Measurements from ENCODE around the gene KCNMA1. TPM values are rescaled to one million over a fixed set of nuclear protein-coding genes. Genes with fewer than 3 reads are reported as not detected.

KCNMA1 gene
- total and polyA plus RNA-seq, 9 of the 15 experiments (the other 6 are each of a cell fraction or from before 2014, with no cell fraction given), result 0.01 to 0.95 (median 0.15) TPM; not detected in 4

- DNase-seq (ENCODE audit: extremely low read depth in 1 of 4, low spot score in 3 of 4), result no peak
- Histone ChIP-seq H3K36me3 (ENCODE audit: control insufficient read depth, insufficient read depth, low read length) (no peaks in the 10 kb centered on the region), H3K4me1 (replicated peaks in 1 of 2; ENCODE audit: control insufficient read depth in 2 of 2, insufficient read depth in 2 of 2, low read length in 2 of 2) (no peaks in the 10 kb centered on the region; a peak in 1 of 5 replicates), H3K79me2 (ENCODE audit: control insufficient read depth, insufficient read depth, low read length) (no peaks in the 10 kb centered on the region), H4K20me1 (replicated peaks; ENCODE audit: control insufficient read depth, insufficient read depth, low read length) (no peaks in the 10 kb centered on the region), H3K4me3 (no peak overlapping the region), H3K4me2 (ENCODE audit: insufficient read depth, low read length) (no peak overlapping the region), H3K9ac (ENCODE audit: insufficient read depth in 1 of 2, low read depth in 2 of 2, low read length in 2 of 2) (no peak overlapping the region), H3K27ac (ENCODE audit: extremely low read depth, low read depth, low read length) (no peak overlapping the region), H3K9me3 (replicated peaks; ENCODE audit: control insufficient read depth, insufficient read depth, low read depth, low read length) (no peaks in the 10 kb centered on the region), H3K9me1 (ENCODE audit: control insufficient read depth, insufficient read depth, low read length) (no peaks in the 10 kb centered on the region), H2AFZ (ENCODE audit: low read depth, low read length) (no peak overlapping the region), H3K27me3 (ENCODE audit: control insufficient read depth in 2 of 2, insufficient read depth in 2 of 2, low read length in 2 of 2) (no peaks in the 10 kb centered on the region)
- POLR2A ChIA-PET, result no interaction called here
- in situ Hi-C loops (cut with MboI) (no loop called here), intact Hi-C loops (cut with micrococcal nuclease) (loop anchor here (5.0 kb wide), 1 partner anchor 392 kb away; no protein-coding TSS in a partner anchor)
- TF ChIP-seq PPARD (CRISPR knock-in tag; IDR thresholded peaks at IDR 0.05), result no peak
- TF ChIP-seq GTF2E2 (tag; IDR thresholded peaks at IDR 0.05), result no peak
- TF ChIP-seq, protein P1, sequence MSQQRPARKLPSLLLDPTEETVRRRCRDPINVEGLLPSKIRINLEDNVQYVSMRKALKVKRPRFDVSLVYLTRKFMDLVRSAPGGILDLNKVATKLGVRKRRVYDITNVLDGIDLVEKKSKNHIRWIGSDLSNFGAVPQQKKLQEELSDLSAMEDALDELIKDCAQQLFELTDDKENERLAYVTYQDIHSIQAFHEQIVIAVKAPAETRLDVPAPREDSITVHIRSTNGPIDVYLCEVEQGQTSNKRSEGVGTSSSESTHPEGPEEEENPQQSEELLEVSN (IDR thresholded peaks at IDR 0.05; ENCODE audit: borderline replicate concordance in 1 of 2, extremely low read depth in 1 of 2, insufficient read depth in 1 of 2, insufficient read length in 1 of 2, low read depth in 1 of 2, low read length in 1 of 2, poor library complexity in 1 of 2, severe bottlenecking in 1 of 2), result no peak
- no peak for TF ChIP-seq ATF2 (CRISPR knock-in tag; IDR thresholded peaks at IDR 0.05)
- TF ChIP-seq ZFP30 (CRISPR knock-in tag; IDR thresholded peaks at IDR 0.05; ENCODE audit: borderline replicate concordance), result no peak
- TF ChIP-seq XRCC5 (IDR thresholded peaks at IDR 0.05; ENCODE audit: low read depth, low read length), result no peak
- TF ChIP-seq ZNF174 (CRISPR knock-in tag; IDR thresholded peaks at IDR 0.05), result no peak
- no peak for TF ChIP-seq EWSR1 (IDR thresholded peaks at IDR 0.05; ENCODE audit: borderline replicate concordance, low read depth, partially characterized antibody)
- TF ChIP-seq SRSF3 (IDR thresholded peaks at IDR 0.05; ENCODE audit: insufficient read depth, low read length), result no peak
- TF ChIP-seq NRF1 (conservative IDR thresholded peaks at IDR 0.05 in 1 of 2, IDR thresholded peaks at IDR 0.05 in 1 of 2), result no peak
- no peak for TF ChIP-seq ZNF140 (CRISPR knock-in tag; IDR thresholded peaks at IDR 0.05)
- no peak for TF ChIP-seq PHTF2 (CRISPR knock-in tag; IDR thresholded peaks at IDR 0.05)
- no peak for TF ChIP-seq NBN (IDR thresholded peaks at IDR 0.05; ENCODE audit: low read depth)
- TF ChIP-seq NFATC3 (IDR thresholded peaks at IDR 0.05), result no peak
- no peak for TF ChIP-seq POU5F1 (IDR thresholded peaks at IDR 0.05; ENCODE audit: borderline replicate concordance, low read depth, low read length, partially characterized antibody)
- TF ChIP-seq, protein P2, sequence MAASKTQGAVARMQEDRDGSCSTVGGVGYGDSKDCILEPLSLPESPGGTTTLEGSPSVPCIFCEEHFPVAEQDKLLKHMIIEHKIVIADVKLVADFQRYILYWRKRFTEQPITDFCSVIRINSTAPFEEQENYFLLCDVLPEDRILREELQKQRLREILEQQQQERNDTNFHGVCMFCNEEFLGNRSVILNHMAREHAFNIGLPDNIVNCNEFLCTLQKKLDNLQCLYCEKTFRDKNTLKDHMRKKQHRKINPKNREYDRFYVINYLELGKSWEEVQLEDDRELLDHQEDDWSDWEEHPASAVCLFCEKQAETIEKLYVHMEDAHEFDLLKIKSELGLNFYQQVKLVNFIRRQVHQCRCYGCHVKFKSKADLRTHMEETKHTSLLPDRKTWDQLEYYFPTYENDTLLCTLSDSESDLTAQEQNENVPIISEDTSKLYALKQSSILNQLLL (CRISPR knock-in tag; IDR thresholded peaks at IDR 0.05; ENCODE audit: borderline replicate concordance), result no peak
- CTCF ChIA-PET (ENCODE audit: low intra/inter-chr PET ratio), result no interaction called here
- no peak for ATAC-seq
- BruUV-seq (replicated peaks), result no TSS peak
- FAIRE-seq, result no peak
- WGBS (ENCODE audit: insufficient coverage, low coverage, missing lambda C conversion rate), result 2% methylated on average over 3 of the region's 3 CpGs
Observed at GRCh38 chr10:77249901-77250459, 387.6 kb downstream of the KCNMA1 start.
